Measurements from ENCODE around the gene BNC2. TPM values are rescaled to one million over a fixed set of nuclear protein-coding genes. Genes with fewer than 3 reads are reported as not detected.

BNC2 gene
- total RNA-seq, 4 donors from 2014 or later: 17.2 to 26.7 (median 20.1) TPM

DNA sequence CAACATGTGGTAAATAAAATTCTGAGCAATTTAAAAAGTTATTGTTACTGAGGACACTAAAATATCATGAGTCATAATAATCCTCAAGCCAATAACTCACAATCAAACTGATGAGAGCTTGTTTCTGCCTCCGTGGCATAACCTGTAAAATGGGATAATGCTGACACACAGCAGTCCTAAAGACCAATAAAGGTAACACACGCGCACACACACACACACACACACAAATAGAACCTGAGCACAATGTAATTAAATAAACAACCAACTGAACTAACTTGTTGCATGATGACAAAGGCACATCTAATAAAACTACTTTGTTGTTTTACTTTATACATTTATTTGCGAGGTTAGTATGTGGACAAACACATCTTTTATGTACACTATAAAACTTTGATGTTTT, 358.2 kb downstream of the BNC2 start:
- TF ChIP-seq, protein P1, sequence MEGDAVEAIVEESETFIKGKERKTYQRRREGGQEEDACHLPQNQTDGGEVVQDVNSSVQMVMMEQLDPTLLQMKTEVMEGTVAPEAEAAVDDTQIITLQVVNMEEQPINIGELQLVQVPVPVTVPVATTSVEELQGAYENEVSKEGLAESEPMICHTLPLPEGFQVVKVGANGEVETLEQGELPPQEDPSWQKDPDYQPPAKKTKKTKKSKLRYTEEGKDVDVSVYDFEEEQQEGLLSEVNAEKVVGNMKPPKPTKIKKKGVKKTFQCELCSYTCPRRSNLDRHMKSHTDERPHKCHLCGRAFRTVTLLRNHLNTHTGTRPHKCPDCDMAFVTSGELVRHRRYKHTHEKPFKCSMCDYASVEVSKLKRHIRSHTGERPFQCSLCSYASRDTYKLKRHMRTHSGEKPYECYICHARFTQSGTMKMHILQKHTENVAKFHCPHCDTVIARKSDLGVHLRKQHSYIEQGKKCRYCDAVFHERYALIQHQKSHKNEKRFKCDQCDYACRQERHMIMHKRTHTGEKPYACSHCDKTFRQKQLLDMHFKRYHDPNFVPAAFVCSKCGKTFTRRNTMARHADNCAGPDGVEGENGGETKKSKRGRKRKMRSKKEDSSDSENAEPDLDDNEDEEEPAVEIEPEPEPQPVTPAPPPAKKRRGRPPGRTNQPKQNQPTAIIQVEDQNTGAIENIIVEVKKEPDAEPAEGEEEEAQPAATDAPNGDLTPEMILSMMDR (IDR thresholded peaks at IDR 0.05; ENCODE audit: low read depth): no peak

DNA sequence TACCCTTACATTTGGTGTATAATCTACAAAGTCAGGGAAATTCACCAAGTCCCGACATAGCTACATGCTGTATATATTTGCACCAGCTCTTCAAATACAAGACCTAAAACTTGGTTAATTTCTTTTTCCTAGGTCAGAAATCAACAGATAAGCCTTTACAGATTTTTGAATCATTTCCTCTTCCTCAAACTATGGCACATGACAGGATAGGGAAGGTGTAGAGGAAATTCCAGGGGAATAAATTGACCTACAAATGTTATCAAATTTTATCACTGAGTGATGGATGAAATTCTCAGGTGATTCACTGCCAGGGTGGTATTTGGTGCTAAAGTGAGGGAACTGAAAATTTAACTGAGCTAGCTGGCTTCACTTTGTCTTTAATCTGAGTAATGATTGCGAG, 360.0 kb downstream of the BNC2 start:
- TF ChIP-seq, protein P1 (IDR thresholded peaks at IDR 0.05; ENCODE audit: low read depth): no peak

GRCh38 chr9:16509997-16510396, 360.5 kb downstream of the BNC2 start:
- TF ChIP-seq, protein P1 (IDR thresholded peaks at IDR 0.05; ENCODE audit: low read depth): no peak

- TF ChIP-seq, protein P1 (IDR thresholded peaks at IDR 0.05; ENCODE audit: low read depth): no peak
Measured at GRCh38 chr9:16505199-16505598, 365.3 kb downstream of the BNC2 start.

DNA sequence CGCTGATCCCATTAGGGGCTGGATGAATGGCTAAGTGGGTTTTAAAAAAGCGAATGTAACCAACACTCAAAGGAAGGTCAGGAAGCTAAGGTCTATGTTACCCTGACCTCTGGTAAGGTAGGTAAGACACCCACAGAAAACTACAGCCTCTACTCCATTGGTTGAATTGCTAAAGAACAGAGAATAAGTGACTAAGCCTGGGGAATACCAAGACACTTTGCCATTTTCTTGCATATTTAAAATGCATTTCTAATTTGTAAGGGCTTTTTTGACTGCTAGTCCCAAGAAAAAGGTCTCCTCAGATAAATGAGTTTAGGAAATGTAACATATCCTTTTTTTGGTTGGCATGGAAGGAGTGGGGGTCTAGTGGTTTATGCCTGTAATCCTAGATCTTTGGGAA, 368.7 kb downstream of the BNC2 start:
- TF ChIP-seq, protein P1 (IDR thresholded peaks at IDR 0.05; ENCODE audit: low read depth): no peak

GRCh38 chr9:16501141-16501540, 369.3 kb downstream of the BNC2 start:
- TF ChIP-seq, protein P1 (IDR thresholded peaks at IDR 0.05; ENCODE audit: low read depth): no peak

DNA sequence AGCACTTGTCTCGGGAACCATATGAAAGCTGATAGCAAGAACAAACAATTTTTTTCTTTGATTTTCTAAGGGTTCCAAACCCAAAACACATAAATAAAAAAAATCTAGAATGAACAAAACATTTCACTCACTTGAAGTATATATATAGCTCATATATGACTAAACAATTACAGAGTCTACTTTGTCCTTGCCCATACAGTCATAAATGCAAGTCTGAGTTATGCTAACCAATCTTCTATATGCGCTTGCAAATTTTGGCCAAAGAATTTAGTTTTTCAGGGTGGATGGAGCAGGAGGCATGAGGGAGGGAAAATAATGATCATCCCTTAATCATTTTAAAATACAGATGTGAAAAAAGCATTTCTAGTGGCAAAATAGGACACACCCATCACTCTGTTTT, 370.1 kb downstream of the BNC2 start:
- TF ChIP-seq, protein P1 (IDR thresholded peaks at IDR 0.05; ENCODE audit: low read depth): no peak

Measured in subcutaneous adipose tissue (tissue), 4 donors.